HepG2 (cell line): ENCODE results near the gene VSIG2. TPM values are rescaled to one million over a fixed set of nuclear protein-coding genes. Genes with fewer than 3 reads are reported as not detected.
A peak's percentile ranks its signal among the peaks of the same experiment; 100 is the strongest.

Experiments used
- HDAC6 ChIP-seq: fragments of 200-600 bp; sonication (generic); IDR thresholded peaks from 2 replicates; pipeline ENCODE4 v1.7.0; 2017; ENCODE audit warnings: mild to moderate bottlenecking, antibody characterized with exemption, low read length, low read depth
- NR2F6 ChIP-seq, 2 experiments: IDR thresholded peaks; 2 replicates each; pipeline ENCODE4 v1.6.1; 2016; ENCODE audit warnings: antibody characterized with exemption in 1 of 2, mild to moderate bottlenecking in 1 of 2
- RARA ChIP-seq: IDR thresholded peaks from 2 replicates; pipeline ENCODE4 v1.6.1; 2016; ENCODE audit warnings: missing genetic modification reagents, missing compliant biosample characterization
- RNF219 ChIP-seq: sonication (generic); formaldehyde crosslinking; IDR thresholded peaks from 2 replicates; pipeline ENCODE4 v1.5.0; 2020; ENCODE audit warnings: mild to moderate bottlenecking, missing genetic modification reagents
- TEF ChIP-seq: sonication (generic); formaldehyde crosslinking; IDR thresholded peaks from 2 replicates; pipeline ENCODE4 v1.5.0; 2020; ENCODE audit warnings: missing genetic modification reagents
- ZBED4 ChIP-seq: sonication (generic); formaldehyde crosslinking; IDR thresholded peaks from 2 replicates; pipeline ENCODE4 v1.4.0; 2020; ENCODE audit warnings: missing genetic modification reagents, borderline replicate concordance
- ZNF20 ChIP-seq: sonication (generic); formaldehyde crosslinking; IDR thresholded peaks from 2 replicates; pipeline ENCODE4 v1.4.0; 2020; ENCODE audit warnings: mild to moderate bottlenecking, moderate library complexity, missing genetic modification reagents
- ZNF354B ChIP-seq: sonication (generic); formaldehyde crosslinking; IDR thresholded peaks from 2 replicates; pipeline ENCODE4 v1.8.0; 2022; ENCODE audit warnings: mild to moderate bottlenecking, missing genetic modification reagents
- ZNF619 ChIP-seq: sonication (generic); formaldehyde crosslinking; IDR thresholded peaks from 2 replicates; pipeline ENCODE4 v1.4.0; 2020; ENCODE audit warnings: mild to moderate bottlenecking, missing genetic modification reagents
- ZNF800 ChIP-seq: sonication (generic); formaldehyde crosslinking; IDR thresholded peaks from 2 replicates; pipeline ENCODE4 v1.4.0; 2020; ENCODE audit warnings: missing genetic modification reagents
- ZSCAN25 ChIP-seq: sonication (generic); formaldehyde crosslinking; IDR thresholded peaks from 2 replicates; pipeline ENCODE4 v1.8.0; 2022; ENCODE audit warnings: mild to moderate bottlenecking, missing genetic modification reagents
- polyA plus RNA-seq, 8 experiments: library from polyadenylated mRNA; depleted of rRNA in 3 of 8; stranded (reverse) in 7 of 8; unstranded in 1 of 8; fragments of >200 nt; fragmentation: Illumina TruSeq in 4 of 8; extraction: Trizol in 4 of 8; gene quantifications; 2 replicates each; pipeline versions ENCODE4 v1.2.1 to v1.2.3, GENCODE V29; 2011 to 2016; ENCODE audit warnings: low read depth in 4 of 8, missing spikeins in 1 of 8, mixed read lengths in 1 of 8; ENCODE audit not compliant: insufficient read depth in 1 of 8
- total RNA-seq, 5 experiments: library from RNA; depleted of rRNA; stranded (reverse); fragments of >200 nt; fragmentation: Illumina TruSeq; extraction: Trizol; gene quantifications; 2 replicates each; pipeline ENCODE4 v1.2.3, GENCODE V29; 2016; ENCODE audit warnings: low read depth in 1 of 5

The VSIG2 gene
- total and polyA plus RNA-seq, 2 of the 13 experiments (the other 11 are each of a cell fraction or from before 2014, with no cell fraction given) = 0.80 to 2.7 TPM

GRCh38 chr11:124758355-124759265 is 6.6 kb upstream of the VSIG2 start (continued):
- TF ChIP-seq RNF219 (no peak), RARA (0 out of 2 replicates have a peak, but pooled peaks have one; percentile 7), ZNF800 (CRISPR knock-in tag) (peak; percentile 68; the same call in 1 of the 2 replicates), ZNF20 (CRISPR knock-in tag) (no peak), ZBED4 (CRISPR knock-in tag) (0 out of 2 replicates have a peak, but pooled peaks have one; percentile 46), HDAC6 (no peak), ZNF354B (CRISPR knock-in tag) (no peak), ZNF619 (CRISPR knock-in tag) (peak; percentile 80; the same call in 1 of the 2 replicates), TEF (CRISPR knock-in tag) (no peak), NR2F6 (IDR thresholded peaks at IDR 0.05) (no peak), NR2F6 (CRISPR knock-in tag; IDR thresholded peaks at IDR 0.05) (peak; percentile 29; the same call in 1 of the 2 replicates), ZSCAN25 (peak; percentile 59; the same call in 1 of the 2 replicates)
- TF ChIP-seq, all 625 proteins: peak for 104
